ENCODE measurements around the gene UBAP1. TPM values are rescaled to one million over a fixed set of nuclear protein-coding genes. Genes with fewer than 3 reads are reported as not detected.

Gene UBAP1
- polyA plus RNA-seq, 1 of the 3 experiments (the other 2 are of a cell fraction), result 26.3 TPM

GRCh38 chr9:34140853-34141252 lies 38.0 kb upstream of the UBAP1 start (continued):
- TF ChIP-seq CHD2 (IDR thresholded peaks at IDR 0.05; ENCODE audit: low read length, partially characterized antibody), result no peak
- no peak for TF ChIP-seq FOXM1 (IDR thresholded peaks at IDR 0.05; ENCODE audit: low read depth)
- TF ChIP-seq TCF12 (IDR thresholded peaks at IDR 0.05), result no peak

DNA sequence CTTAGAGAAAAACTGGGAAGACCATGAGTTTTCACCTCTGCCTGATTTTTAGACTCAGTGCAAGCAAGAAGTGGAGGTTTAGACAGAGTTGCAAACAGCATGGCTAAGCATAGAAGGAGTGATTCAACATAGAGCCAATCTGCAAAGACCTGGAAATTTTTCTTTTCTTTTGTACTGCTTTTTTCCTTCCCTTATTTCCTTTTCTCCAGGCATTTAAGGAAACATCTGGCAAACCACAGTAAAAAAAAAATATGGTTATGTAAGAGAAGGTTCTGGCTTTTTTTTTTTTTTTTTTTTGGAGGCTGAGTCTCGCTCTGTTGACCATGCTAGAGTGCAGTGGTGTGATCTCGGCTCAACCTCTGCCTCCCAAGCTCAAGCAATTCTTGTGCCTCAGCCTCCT lies 35.7 kb upstream of the UBAP1 start:
- ChIA-PET POLR2A (no interaction called here), CTCF (no interaction called here)
- Histone ChIP-seq H3K27me3 (ENCODE audit: insufficient read depth) (no peaks in the 10 kb centered on the region), H3F3A (replicated peaks; ENCODE audit: insufficient read depth) (peaks cover 4% of the 10 kb centered on the region), H3K9me3 (no peaks in the 10 kb centered on the region), H3K4me1 (ENCODE audit: control insufficient read depth in 1 of 2, insufficient read depth in 2 of 2, low read depth in 1 of 2, low read length in 1 of 2) (no peaks in the 10 kb centered on the region), H4K20me1 (ENCODE audit: insufficient read depth) (no peaks in the 10 kb centered on the region), H2AFZ (ENCODE audit: low read depth) (no peak overlapping the region), H3K79me2 (ENCODE audit: insufficient read depth) (no peaks in the 10 kb centered on the region), H3K36me3 (replicated peaks in 1 of 2; ENCODE audit: control insufficient read depth in 1 of 2, insufficient read depth in 2 of 2, low read length in 1 of 2) (no peaks in the 10 kb centered on the region), H3K4me2 (no peak overlapping the region), H3K9me2 (no peaks in the 10 kb centered on the region), H3K9ac (no peak overlapping the region), H3K27ac (ENCODE audit: low read depth in 2 of 2, low read length in 1 of 2) (no peak overlapping the region), H3K4me3 (ENCODE audit: low read depth in 2 of 2, low read length in 1 of 2) (no peak overlapping the region)
- 92% methylated on average over 2 of the region's 2 CpGs for WGBS (ENCODE audit: low lambda C conversion rate)
- no peak for TF ChIP-seq SIN3A (IDR thresholded peaks at IDR 0.05; ENCODE audit: borderline replicate concordance, low read depth, low read length)
- no peak for TF ChIP-seq MXI1 (IDR thresholded peaks at IDR 0.05; ENCODE audit: low read depth, low read length)
- TF ChIP-seq RCOR1 (IDR thresholded peaks at IDR 0.05; ENCODE audit: low read length), result no peak
- no peak for TF ChIP-seq FOXJ3 (CRISPR knock-in tag; IDR thresholded peaks at IDR 0.05)
- no peak for TF ChIP-seq EZH2phosphoT487 (IDR thresholded peaks at IDR 0.05; ENCODE audit: borderline replicate concordance, low read depth)
- DNase-seq, result no peak

DNA sequence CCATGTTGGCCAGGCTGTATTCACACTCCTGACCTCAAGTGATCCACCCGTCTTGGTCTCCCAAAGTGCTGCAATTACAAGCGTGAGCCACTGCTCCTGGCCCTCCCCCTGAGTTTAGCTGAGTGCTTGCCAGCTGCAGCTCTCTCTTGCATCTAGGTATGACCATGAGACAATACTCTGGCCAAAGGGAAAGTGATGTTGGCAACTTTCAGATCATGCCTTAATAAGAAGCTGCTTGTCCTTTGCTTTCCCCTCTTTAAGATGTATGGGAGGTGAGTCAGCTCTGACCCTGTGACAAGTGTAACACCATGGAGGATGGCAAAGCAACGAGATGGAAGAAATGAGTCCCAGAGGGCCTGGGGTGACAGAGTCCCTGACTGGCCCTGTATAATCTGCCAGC lies 33.7 kb upstream of the UBAP1 start:
- DNase-seq, result no peak
- H3K27me3 ChIP-seq (ENCODE audit: insufficient read depth), result no peaks in the 10 kb centered on the region
- H3K4me3 ChIP-seq (ENCODE audit: low read depth in 2 of 2, low read length in 1 of 2), result no peak overlapping the region
- no peaks in the 10 kb centered on the region for H3K9me2 ChIP-seq
- no peak overlapping the region for H3K27ac ChIP-seq (ENCODE audit: low read depth in 2 of 2, low read length in 1 of 2)
- 67% methylated on average over 3 of the region's 3 CpGs for WGBS (ENCODE audit: low lambda C conversion rate)
- H3K4me1 ChIP-seq (ENCODE audit: control insufficient read depth in 1 of 2, insufficient read depth in 2 of 2, low read depth in 1 of 2, low read length in 1 of 2), result no peaks in the 10 kb centered on the region
- no peak overlapping the region for H3K9ac ChIP-seq
- no peaks in the 10 kb centered on the region for H3K36me3 ChIP-seq (replicated peaks in 1 of 2; ENCODE audit: control insufficient read depth in 1 of 2, insufficient read depth in 2 of 2, low read length in 1 of 2)
- no peak overlapping the region for H2AFZ ChIP-seq (ENCODE audit: low read depth)
- H4K20me1 ChIP-seq (ENCODE audit: insufficient read depth), result no peaks in the 10 kb centered on the region
- POLR2A ChIA-PET, result no interaction called here
- CTCF ChIA-PET, result no interaction called here
- H3K9me3 ChIP-seq, result no peaks in the 10 kb centered on the region
- no peaks in the 10 kb centered on the region for H3F3A ChIP-seq (replicated peaks; ENCODE audit: insufficient read depth)
- no peaks in the 10 kb centered on the region for H3K79me2 ChIP-seq (ENCODE audit: insufficient read depth)
- H3K4me2 ChIP-seq, result no peak overlapping the region
- TF ChIP-seq, protein P1, sequence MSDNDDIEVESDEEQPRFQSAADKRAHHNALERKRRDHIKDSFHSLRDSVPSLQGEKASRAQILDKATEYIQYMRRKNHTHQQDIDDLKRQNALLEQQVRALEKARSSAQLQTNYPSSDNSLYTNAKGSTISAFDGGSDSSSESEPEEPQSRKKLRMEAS (IDR thresholded peaks at IDR 0.05; ENCODE audit: low read depth), result no peak
- TF ChIP-seq, protein P2, sequence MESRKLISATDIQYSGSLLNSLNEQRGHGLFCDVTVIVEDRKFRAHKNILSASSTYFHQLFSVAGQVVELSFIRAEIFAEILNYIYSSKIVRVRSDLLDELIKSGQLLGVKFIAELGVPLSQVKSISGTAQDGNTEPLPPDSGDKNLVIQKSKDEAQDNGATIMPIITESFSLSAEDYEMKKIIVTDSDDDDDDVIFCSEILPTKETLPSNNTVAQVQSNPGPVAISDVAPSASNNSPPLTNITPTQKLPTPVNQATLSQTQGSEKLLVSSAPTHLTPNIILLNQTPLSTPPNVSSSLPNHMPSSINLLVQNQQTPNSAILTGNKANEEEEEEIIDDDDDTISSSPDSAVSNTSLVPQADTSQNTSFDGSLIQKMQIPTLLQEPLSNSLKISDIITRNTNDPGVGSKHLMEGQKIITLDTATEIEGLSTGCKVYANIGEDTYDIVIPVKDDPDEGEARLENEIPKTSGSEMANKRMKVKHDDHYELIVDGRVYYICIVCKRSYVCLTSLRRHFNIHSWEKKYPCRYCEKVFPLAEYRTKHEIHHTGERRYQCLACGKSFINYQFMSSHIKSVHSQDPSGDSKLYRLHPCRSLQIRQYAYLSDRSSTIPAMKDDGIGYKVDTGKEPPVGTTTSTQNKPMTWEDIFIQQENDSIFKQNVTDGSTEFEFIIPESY (IDR thresholded peaks at IDR 0.05; ENCODE audit: borderline replicate concordance, low read depth), result no peak
- no peak for TF ChIP-seq RAD21 (IDR thresholded peaks at IDR 0.05; ENCODE audit: low read length)
- no peak for TF ChIP-seq ELF1 (IDR thresholded peaks at IDR 0.05)
- no peak for TF ChIP-seq USF1 (IDR thresholded peaks at IDR 0.05; ENCODE audit: borderline replicate concordance, low read depth)
- no peak for TF ChIP-seq REST (IDR thresholded peaks at IDR 0.05; ENCODE audit: low read depth, low read length)
- TF ChIP-seq FOXJ3 (CRISPR knock-in tag; IDR thresholded peaks at IDR 0.05), result no peak
- TF ChIP-seq, protein P3, sequence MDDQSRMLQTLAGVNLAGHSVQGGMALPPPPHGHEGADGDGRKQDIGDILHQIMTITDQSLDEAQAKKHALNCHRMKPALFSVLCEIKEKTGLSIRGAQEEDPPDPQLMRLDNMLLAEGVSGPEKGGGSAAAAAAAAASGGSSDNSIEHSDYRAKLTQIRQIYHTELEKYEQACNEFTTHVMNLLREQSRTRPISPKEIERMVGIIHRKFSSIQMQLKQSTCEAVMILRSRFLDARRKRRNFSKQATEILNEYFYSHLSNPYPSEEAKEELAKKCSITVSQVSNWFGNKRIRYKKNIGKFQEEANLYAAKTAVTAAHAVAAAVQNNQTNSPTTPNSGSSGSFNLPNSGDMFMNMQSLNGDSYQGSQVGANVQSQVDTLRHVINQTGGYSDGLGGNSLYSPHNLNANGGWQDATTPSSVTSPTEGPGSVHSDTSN (IDR thresholded peaks at IDR 0.05), result no peak
- TF ChIP-seq YY1 (IDR thresholded peaks at IDR 0.05; ENCODE audit: low read depth), result no peak
- no peak for TF ChIP-seq RFX5 (IDR thresholded peaks at IDR 0.05; ENCODE audit: low read length)
- TF ChIP-seq SIN3A (IDR thresholded peaks at IDR 0.05; ENCODE audit: borderline replicate concordance, low read depth, low read length), result no peak
- no peak for TF ChIP-seq GATA2 (CRISPR knock-in tag; IDR thresholded peaks at IDR 0.05)
- TF ChIP-seq EZH2phosphoT487 (IDR thresholded peaks at IDR 0.05; ENCODE audit: borderline replicate concordance, low read depth), result no peak
- no peak for TF ChIP-seq TAF1 (IDR thresholded peaks at IDR 0.05; ENCODE audit: borderline replicate concordance, low read depth, low read length)

Data from SK-N-SH (cell line).